SU-DHL-6 (cell line): Measurements from ENCODE around the gene CCDC80.

Source experiments
- H2AFZ ChIP-seq: fragments of 200-600 bp; sonication (generic); 2 replicates; pipeline ENCODE4 v1.6.1; 2014; ENCODE audit warnings: low read depth, mild to moderate bottlenecking, moderate library complexity, mixed read lengths, antibody characterized with exemption, low read length; ENCODE audit not compliant: severe bottlenecking
- H3F3A ChIP-seq: fragments of 200-600 bp; shearing (Covaris generic); 2 replicates; pipeline ENCODE4 v1.6.0; 2016; ENCODE audit warnings: antibody characterized with exemption, mild to moderate bottlenecking; ENCODE audit not compliant: insufficient read depth
- H3K27ac ChIP-seq: fragments of 200-600 bp; sonication (generic); 2 replicates; pipeline ENCODE4 v1.5.1; 2016; ENCODE audit warnings: low read depth, mild to moderate bottlenecking, low read length, moderate library complexity, mixed read lengths
- H3K27me3 ChIP-seq: fragments of 200-600 bp; sonication (generic), shearing (Covaris generic); 2 replicates; pipeline ENCODE4 v1.6.0; 2014; ENCODE audit warnings: mild to moderate bottlenecking, low read length
- H3K36me3 ChIP-seq: fragments of 200-600 bp; sonication (generic); 2 replicates; pipeline ENCODE4 v1.6.1; 2014; ENCODE audit warnings: mild to moderate bottlenecking, low read length, mixed read lengths
- H3K4me2 ChIP-seq: fragments of 300-600, 200-600 bp; shearing (Covaris generic), sonication (generic); 2 replicates; pipeline ENCODE4 v1.6.0; 2014; ENCODE audit warnings: low read length, low read depth, mild to moderate bottlenecking; ENCODE audit not compliant: poor library complexity, severe bottlenecking
- H3K4me3 ChIP-seq: fragments of 200-600 bp; sonication (generic); 2 replicates; pipeline ENCODE4 v1.5.1; 2014; ENCODE audit warnings: antibody characterized with exemption, low read length, mild to moderate bottlenecking, mixed read lengths; ENCODE audit not compliant: insufficient read depth, poor library complexity, severe bottlenecking
- H3K79me2 ChIP-seq: fragments of 200-600 bp; sonication (generic); 2 replicates; pipeline ENCODE4 v1.6.1; 2014; ENCODE audit warnings: mild to moderate bottlenecking, low read length, moderate library complexity; ENCODE audit not compliant: insufficient read depth
- H3K9ac ChIP-seq: fragments of 200-600 bp; sonication (generic); 2 replicates; pipeline ENCODE4 v1.7.0; 2014; ENCODE audit warnings: mild to moderate bottlenecking, low read length
- H3K9me2 ChIP-seq: fragments of 200-600 bp; sonication (generic); replicated peaks from 2 replicates; pipeline ENCODE4 v1.6.1; 2014; ENCODE audit warnings: low read length; ENCODE audit not compliant: insufficient read depth
- H3K9me3 ChIP-seq: fragments of 200-600 bp; sonication (generic); 2 replicates; pipeline ENCODE4 v1.6.1; 2014; ENCODE audit warnings: low read length, mixed read lengths; ENCODE audit not compliant: insufficient read depth
- H4K20me1 ChIP-seq: fragments of 200-600 bp; sonication (generic); 2 replicates; pipeline ENCODE4 v1.6.1; 2014; ENCODE audit warnings: low read depth, mild to moderate bottlenecking, antibody characterized with exemption, low read length, moderate library complexity, mixed read lengths
- CTCF ChIP-seq: fragments of 200-600 bp; sonication (generic); IDR thresholded peaks from one replicate; pipeline ENCODE4 v1.5.1; 2017; ENCODE audit warnings: antibody characterized with exemption, mild to moderate bottlenecking, low read length, moderate library complexity; ENCODE audit not compliant: insufficient read depth, poor library complexity, severe bottlenecking
- EZH2phosphoT487 ChIP-seq: fragments of 200-600 bp; sonication (generic), shearing (Covaris generic); conservative IDR thresholded peaks from 2 replicates; pipeline ENCODE4 v1.6.1; 2018; ENCODE audit warnings: mild to moderate bottlenecking, antibody characterized with exemption, low read length, moderate library complexity, mixed read lengths

Gene CCDC80

GRCh38 chr3:112602217-112602838, 38.6 kb downstream of the CCDC80 start:
- no peak overlapping the region for H3K4me2 ChIP-seq
- H3F3A ChIP-seq = no peaks in the 10 kb centered on the region
- H3K79me2 ChIP-seq = no peaks in the 10 kb centered on the region
- H3K27me3 ChIP-seq = no peaks in the 10 kb centered on the region
- H4K20me1 ChIP-seq = no peaks in the 10 kb centered on the region
- H3K4me3 ChIP-seq = no peak overlapping the region
- H3K9ac ChIP-seq = no peak overlapping the region
- no peaks in the 10 kb centered on the region for H3K9me3 ChIP-seq
- no peaks in the 10 kb centered on the region for H3K9me2 ChIP-seq
- no peak overlapping the region for H2AFZ ChIP-seq
- H3K36me3 ChIP-seq = no peaks in the 10 kb centered on the region
- no peak overlapping the region for H3K27ac ChIP-seq
- TF ChIP-seq CTCF (no peak), EZH2phosphoT487 (no peak)

- H2AFZ ChIP-seq = no peak overlapping the region
- H3K27me3 ChIP-seq = no peaks in the 10 kb centered on the region
- TF ChIP-seq CTCF = no peak
- TF ChIP-seq EZH2phosphoT487 = no peak
- peaks cover 7% of the 10 kb centered on the region; the same call in 1 of the 2 replicates for H3K36me3 ChIP-seq
- no peak overlapping the region for H3K4me2 ChIP-seq
- no peaks in the 10 kb centered on the region for H3K9me3 ChIP-seq
- no peaks in the 10 kb centered on the region for H3K9me2 ChIP-seq
- H3K4me3 ChIP-seq = no peak overlapping the region
- H3K9ac ChIP-seq = no peak overlapping the region
- no peak overlapping the region for H3K27ac ChIP-seq
- no peaks in the 10 kb centered on the region for H3K79me2 ChIP-seq
- no peaks in the 10 kb centered on the region for H4K20me1 ChIP-seq
- H3F3A ChIP-seq = no peaks in the 10 kb centered on the region
These were observed 42.2 kb downstream of the CCDC80 start for GRCh38 chr3:112598731-112599130.

GRCh38 chr3:112597945-112598344, 43.0 kb downstream of the CCDC80 start:
- Histone ChIP-seq H3K36me3 (peaks cover 7% of the 10 kb centered on the region; the same call in 1 of the 2 replicates), H3K27me3 (no peaks in the 10 kb centered on the region), H3K4me3 (no peak overlapping the region), H3K4me2 (no peak overlapping the region), H3K9me3 (no peaks in the 10 kb centered on the region), H3F3A (no peaks in the 10 kb centered on the region), H3K79me2 (no peaks in the 10 kb centered on the region), H4K20me1 (no peaks in the 10 kb centered on the region), H3K27ac (no peak overlapping the region), H3K9ac (no peak overlapping the region), H3K9me2 (no peaks in the 10 kb centered on the region), H2AFZ (no peak overlapping the region)
- no peak for TF ChIP-seq EZH2phosphoT487
- no peak for TF ChIP-seq CTCF
